DOHH2 (cell line): ENCODE measurements around the gene RMI2.

Experiments
- CTCF ChIP-seq: fragments of 200-600 bp; sonication (generic); IDR thresholded peaks from one replicate; pipeline ENCODE4 v1.5.1; 2014; ENCODE audit warnings: antibody characterized with exemption, mild to moderate bottlenecking, low read depth, low read length; ENCODE audit not compliant: poor library complexity, severe bottlenecking
- EZH2phosphoT487 ChIP-seq: fragments of 200-600 bp; sonication (generic); IDR thresholded peaks from 2 replicates; pipeline ENCODE4 v1.6.1; 2017; ENCODE audit warnings: borderline replicate concordance, mild to moderate bottlenecking, antibody characterized with exemption, low read length, moderate library complexity, mixed read lengths

- no peak for TF ChIP-seq CTCF
- TF ChIP-seq EZH2phosphoT487 = no peak
Measured at GRCh38 chr16:11350921-11351335, 5.7 kb downstream of the RMI2 start.
